ENCODE data around the gene COMMD10.
"Not testable (repeated sequence)": the region's sequence is repeated elsewhere in the genome, so short reads cannot be mapped to it uniquely, and the experiment has no call there.

COMMD10 gene

DNA sequence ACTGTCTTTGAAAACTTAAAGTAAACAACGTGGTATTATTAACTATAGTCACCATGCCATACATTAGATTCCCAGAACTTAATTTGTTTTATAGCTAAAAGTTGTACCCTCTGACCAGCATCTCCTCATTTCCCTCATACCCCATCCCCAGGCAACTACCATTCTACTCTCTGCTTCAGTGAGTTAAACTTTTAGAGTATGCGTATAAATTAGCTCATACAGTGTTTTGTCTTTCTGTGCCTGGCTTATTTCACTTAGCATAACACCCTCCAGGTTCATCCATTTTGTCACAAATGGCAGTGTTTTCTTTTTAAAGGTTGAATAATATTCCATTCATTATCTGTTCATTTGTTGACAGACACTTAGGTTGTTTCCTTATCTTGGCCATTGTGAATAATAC is 14.2 kb downstream of the COMMD10 start:
- no peak for DNase-seq

DNA sequence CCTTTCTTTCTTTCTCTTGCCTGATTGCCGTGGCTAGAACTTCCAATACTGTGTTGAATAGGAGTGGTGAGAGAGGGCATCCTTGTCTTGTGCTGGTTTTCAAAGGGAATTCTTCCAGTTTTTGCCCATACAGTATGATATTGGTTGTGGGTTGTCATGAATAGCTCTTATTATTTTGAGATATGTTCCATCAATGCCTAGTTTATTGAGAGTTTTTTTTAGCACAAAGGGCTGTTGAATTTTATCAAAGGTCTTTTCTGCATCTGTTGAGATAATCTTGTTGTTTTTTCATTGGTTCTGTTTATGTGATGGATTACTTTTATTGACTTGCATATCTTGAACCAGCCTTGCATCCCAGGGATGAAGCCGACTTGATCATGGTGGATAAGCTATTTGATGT is 20.1 kb downstream of the COMMD10 start:
- DNase-seq, result not testable (repeated sequence)

DNA sequence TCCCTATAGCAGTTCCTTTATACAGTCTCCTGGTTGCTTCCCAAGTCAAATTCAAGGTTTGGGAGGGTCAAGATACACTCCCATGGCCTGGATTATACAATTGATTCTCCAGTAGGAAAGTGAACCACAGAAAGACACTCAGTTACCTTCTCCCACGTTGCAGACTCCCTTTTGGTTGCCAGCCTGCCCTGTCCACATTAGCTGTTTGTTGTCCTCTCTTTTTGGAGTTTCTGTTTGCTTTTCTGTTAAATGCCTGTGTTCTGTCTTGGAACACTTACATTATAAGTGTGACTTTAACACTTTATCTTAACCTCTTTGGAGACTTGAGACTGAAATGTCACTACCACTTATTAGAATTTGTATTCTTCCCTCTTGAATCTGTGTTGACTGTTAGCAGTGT is 30.3 kb downstream of the COMMD10 start:
- no peak for DNase-seq

GRCh38 chr5:116130471-116130870 is 45.6 kb downstream of the COMMD10 start:
- DNase-seq, result no peak

DNA sequence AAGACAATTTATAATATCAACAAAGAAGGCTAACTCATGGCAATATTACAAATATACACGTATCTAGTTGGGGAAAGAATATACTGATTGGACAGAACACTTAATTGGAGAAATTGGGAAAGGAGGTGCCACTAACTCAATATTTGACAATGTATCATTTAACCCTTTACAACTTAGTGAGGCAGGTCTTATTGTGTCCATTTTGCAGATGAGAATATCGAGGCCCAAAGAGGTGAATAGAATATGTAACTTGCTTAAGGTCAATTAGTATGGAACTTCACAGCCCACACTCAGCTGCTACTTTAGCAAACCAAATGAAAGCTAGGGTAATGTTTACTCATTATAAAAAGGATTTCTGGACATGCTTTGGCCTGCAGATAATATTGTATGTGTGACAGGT is 46.2 kb downstream of the COMMD10 start:
- no peak for DNase-seq

DNA sequence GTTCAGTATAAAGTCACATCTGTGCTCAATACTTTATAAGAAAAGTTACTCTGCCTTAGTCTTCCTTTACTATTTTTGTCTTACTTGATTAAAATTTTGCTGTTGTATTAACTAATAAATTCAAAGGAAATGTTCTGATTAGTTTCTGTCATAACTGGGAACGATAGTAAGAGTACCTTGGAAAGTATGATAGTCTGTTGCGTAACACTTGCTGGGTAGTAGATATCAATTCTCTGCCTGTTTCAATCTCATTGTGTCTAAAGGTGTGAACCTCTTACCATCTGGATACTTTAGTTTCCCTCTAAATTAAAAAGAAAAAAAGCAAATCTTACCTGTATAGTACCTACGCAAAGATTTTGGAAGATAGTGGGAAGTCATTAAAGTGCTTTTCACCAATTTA is 48.5 kb downstream of the COMMD10 start:
- DNase-seq, result no peak

DNA sequence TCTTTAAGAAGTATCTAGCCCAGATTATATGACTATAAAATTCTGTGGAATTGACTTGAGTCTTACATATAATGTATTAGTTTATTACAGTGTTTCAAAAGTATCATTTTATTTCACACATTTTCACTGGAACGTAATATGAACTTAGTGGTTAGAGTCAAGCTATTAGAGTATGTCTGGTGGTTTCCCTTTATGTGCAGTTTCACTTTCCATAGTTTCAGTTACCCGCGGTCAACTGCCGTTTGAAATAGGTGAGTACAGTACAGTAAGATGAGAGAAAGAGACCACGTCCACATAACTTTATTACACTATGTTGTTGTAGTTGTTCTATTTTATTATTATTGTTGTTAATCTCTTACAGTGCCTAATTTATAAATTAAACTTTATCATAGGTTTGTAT is 50.5 kb downstream of the COMMD10 start:
- DNase-seq, result no peak

- DNase-seq, result no peak
Measured at GRCh38 chr5:116137544-116138378, 52.9 kb downstream of the COMMD10 start.

DNA sequence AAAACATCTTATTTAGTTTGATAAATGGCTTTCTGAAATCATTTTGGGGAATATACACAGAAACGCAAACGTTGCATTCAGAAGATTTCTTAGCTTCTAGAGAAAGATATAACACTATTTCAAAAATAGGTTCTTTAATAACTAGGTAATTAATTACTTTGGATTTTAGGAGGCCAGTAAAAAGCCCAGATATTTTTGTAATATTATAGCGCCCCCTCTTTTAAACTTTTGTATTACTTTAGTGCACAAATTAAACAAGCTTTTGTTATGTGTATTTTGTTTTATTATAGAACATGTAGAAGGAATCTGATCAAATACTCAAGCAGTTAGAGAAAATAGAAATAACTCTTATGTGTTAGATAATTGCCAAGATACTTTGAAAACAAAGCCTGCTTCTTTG is 57.7 kb downstream of the COMMD10 start:
- no peak for DNase-seq

DNA sequence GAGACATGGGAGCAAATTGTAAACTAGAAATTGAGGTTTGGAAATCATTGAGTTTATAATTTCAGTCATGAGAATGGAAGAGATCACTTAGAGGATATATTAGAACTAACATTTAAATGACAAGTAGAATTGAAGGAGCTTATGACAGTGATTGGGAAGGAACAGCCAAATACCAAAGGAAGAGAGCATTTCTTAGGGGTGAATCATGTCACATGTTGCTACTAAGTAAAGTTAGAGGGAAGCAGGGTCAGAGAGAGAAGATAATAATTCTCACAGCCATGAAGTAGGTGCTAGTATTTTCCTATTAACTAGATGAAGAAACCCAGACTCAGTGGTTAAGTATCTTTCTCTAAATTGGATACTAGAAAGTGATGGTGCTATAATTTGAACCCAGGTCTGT is 59.3 kb downstream of the COMMD10 start:
- DNase-seq, result no peak

DNA sequence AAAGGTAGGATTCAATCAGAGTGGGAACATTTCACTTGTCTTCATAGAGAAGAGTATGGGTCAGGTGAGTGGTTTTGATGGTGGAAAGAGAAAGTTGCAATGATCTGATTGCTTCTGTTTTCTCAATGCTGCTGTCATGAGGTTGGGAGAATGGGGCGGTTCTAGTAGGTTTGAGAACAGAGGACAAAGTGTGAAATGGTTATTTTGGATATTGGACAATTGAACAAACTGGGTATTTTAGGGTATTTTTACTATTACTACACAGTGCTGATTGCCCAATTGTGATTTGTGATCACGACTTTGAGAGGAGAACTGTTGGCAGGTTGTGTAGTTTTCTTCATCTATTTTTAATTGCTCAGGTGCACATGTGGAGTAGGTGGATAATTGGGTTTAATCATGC is 60.2 kb downstream of the COMMD10 start:
- no peak for DNase-seq

DNA sequence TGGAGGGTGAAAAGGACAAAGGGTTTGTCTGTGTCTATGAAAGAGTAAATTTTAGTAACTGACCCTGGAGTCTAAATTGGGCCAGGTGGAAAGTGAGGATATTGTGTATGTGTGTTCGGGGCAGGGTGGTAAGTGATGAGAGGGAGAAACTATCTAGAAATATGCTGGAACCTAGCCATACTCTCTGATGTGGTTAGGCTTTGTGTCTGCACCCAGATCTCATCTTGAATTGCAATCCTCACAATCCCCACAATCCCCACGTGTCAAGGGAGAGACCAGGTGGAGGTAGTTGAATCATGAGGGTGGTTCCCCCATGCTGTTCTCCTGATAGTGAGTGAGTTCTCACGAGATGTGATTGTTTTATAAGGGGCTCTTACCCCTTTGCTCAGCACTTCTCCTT is 60.6 kb downstream of the COMMD10 start:
- DNase-seq, result no peak

DNA sequence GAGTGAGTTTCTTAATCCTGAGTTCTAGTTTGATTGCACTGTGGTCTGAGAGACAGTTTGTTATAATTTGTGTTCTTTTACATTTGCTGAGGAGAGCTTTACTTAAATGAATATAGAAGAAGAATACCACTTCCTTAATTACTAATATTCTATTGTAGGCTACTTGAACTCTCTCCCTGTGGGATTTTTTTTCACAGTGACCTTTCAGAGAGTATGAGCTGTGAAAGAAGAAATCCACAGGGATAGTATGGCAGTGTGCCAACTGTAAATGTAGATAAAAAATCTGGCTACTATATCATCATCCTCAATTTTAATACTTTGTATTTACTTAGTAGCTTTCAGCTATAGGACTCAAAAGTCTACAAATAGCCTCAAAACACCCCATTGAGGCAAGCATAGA is 67.3 kb downstream of the COMMD10 start:
- no peak for DNase-seq

DNA sequence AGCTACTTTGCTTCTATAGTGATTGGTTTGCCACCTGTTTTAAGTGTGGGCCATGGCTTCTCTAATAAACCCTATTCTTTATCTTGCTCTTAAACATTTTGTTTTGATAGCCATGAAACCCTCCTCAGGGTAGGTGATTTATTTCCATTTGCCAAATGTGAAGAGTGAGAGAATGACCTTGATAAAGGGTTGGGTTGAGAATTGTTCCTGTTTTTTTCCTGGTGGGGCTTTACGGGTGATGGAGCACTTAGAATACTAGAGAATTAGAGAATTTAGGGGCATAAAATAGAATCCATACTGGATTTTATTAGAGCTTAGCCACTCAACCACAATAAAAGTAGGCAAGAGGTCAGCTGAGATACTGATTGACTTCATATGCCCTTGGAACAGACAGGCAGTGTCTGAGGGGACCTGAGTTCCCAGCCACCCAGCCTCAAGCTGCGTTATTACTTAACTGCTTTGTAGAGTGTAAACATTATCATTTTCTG is 68.9 kb downstream of the COMMD10 start:
- no peak for DNase-seq

DNA sequence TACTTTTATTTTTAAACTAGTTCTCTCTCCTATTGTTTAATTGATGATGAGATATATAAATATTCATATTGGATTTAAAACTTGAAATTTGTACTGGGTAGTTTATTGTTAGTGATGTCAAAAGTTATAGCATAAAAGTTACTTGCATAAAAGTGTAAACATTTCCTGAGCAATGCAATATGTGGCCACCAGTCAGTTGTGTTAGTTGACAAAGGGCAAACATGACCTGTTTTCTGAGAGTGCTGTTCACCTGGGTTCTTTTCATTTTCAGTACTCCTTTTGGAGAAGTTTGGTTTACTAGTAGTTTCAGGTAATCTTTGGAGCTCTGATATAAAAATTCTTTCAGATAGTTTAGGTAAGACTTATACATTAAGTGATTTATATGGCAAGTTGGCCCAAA is 69.4 kb downstream of the COMMD10 start:
- DNase-seq, result no peak

DNA sequence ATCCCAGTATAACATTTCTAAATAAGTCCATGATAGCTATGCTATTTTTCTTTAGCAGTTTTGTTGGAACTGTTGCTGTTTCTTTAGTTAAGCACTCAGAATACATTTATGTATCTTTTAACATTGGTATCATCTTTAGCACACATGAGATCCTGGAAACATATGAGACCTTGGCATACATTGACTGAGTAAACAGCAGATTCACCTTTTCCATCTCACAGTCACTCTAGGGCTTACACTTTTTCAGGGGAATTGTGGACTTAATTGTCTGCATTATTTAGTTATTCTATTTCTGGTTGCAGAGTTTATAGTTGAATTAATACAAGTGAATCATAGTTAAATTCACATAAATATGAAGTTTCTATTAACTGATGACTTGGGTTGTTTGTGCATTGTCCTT is 70.1 kb downstream of the COMMD10 start:
- DNase-seq, result no peak

DNA sequence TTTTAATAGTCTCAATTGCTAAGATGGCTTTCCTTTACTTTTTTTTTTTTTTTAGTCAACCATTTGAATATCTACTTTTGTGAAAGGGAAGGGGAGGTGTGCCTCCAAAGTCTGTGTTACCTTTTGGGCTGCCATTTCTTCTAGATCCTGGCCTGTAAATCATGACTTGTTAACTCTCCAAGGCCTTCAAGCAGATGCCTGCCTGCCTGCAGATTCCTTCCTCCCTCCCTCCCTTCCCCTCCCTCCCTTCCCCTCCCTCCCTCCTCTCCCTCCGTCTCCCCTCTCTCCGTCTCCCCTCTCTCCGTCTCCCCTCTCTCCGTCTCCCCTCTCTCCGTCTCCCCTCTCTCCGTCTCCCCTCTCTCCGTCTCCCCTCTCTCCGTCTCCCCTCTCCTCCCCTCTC is 73.1 kb downstream of the COMMD10 start:
- no peak for DNase-seq

DNA sequence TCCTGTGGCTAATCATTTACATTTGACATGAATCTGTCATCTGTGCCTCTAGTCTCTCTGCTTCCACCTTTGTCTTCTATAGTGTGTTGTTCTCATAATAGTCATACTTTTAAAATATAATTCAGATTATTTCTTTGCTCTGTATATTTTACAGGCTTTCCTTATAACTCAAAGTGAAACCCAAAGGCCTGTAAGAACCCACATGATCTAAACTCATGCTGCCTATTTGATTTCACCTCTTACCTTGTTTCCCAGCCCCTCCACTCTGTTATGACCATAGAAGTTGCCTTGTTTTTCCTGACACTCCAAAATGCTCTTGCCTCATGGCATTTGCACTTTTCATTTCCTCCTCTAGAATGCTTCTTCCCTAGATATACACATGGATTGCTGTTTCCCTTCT is 74.2 kb downstream of the COMMD10 start:
- DNase-seq, result no peak

DNA sequence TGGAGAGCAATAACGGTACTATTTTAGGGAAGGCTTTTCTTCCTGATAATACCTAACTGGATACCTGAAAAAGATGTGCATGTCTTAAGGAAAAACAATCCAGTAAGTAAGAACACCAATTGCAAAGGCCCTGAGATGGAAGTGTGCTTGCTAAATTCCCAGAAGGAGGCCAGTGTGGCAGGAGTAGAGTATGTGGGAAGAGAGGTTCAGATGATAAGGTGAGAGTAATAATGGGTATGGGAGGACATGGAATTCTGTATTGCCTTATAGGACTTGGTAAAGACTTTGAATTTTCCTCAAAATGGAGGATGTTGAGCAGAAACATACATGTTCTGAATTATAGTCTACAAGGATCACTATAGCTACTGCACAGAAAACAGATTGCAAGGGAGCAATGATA is 89.3 kb downstream of the COMMD10 start:
- DNase-seq, result no peak

GRCh38 chr5:116176121-116176520 is 91.3 kb downstream of the COMMD10 start:
- no peak for DNase-seq

- no peak for DNase-seq
Measured at GRCh38 chr5:116178925-116179324, 94.1 kb downstream of the COMMD10 start.

DNA sequence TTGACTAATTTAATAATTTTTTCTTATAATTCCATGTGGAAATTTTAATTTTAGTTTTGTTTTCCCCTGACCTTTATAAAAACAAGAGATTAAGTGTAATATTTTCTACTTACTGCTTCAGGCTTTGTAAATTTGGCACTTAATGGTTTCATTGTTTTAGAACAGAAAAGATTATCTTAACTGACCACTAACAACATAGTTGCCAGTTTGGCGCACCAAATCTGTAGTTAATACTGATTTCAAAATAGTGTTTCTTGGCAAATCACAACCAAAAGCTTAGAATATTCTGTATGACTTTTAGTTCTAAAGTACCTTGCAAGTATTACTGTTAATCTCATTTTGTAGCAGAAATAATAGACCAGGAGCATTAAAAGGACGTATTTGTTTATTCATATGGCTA is 124.3 kb downstream of the COMMD10 start:
- no peak for DNase-seq

DNA sequence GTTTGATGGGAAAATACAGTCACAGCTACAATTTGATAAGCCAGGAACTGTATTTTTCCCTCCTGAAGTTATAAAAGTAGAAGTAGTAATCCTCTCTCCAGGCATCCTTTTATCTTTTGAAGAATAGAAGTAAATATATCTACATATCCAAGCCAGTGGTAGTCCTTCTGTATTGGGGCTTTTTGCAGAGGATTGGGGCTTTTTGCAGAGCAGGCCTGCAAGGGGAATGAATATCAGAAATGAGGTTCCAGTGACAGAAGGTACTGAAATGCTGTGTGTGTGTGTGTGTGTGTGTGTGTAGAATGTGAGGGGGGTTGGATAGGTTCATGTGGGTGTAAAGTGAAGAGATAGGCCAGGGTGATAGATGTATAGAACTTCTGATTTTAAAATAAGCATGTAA is 127.4 kb downstream of the COMMD10 start:
- DNase-seq, result no peak

DNA sequence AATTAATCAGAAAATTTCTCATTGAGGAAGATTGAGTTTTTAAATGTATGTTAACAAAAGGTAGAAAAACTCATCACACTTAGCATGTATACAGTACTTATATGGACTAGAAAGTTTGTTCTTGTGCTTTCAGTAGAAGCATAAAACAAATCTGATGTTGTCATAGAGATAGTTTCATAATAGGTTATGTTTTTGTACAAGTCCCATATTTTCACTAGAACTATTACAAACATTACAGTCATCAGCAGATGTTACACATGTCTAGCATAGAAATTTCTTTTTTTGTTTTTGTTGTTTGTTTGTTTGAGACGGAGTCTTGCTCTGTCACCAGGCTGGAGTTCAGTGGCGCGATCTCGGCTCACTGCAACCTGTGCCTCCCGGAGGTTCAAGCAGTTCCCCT is 131.4 kb downstream of the COMMD10 start:
- DNase-seq, result no peak

GRCh38 chr5:116225281-116225922 is 140.6 kb downstream of the COMMD10 start:
- DNase-seq, result no peak

All from activated gamma-delta T cell (primary cell).